Lower lobe of right lung (tissue), 2 donors: ENCODE measurements around the gene RXYLT1. TPM values are rescaled to one million over a fixed set of nuclear protein-coding genes. Genes with fewer than 3 reads are reported as not detected.

Source experiments
- ATAC-seq, 2 donors: fragments of 200-7000 bp; cut with Tn5 transposase; one replicate each; pipeline ENCODE4 v1.9.1; 2020 to 2022; ENCODE audit warnings: mild to moderate bottlenecking in 2 of 2, moderate library complexity in 2 of 2
- DNase-seq: peaks from one replicate; pipeline ENCODE4 v3.0.0-alpha.2; 2020
- H3K27ac ChIP-seq: fragments of 200-600 bp; one replicate; pipeline ENCODE4 v1.8.0; 2022
- H3K27me3 ChIP-seq: fragments of 200-600 bp; one replicate; pipeline ENCODE4 v1.8.0; 2022; ENCODE audit warnings: low read depth
- H3K36me3 ChIP-seq: fragments of 200-600 bp; one replicate; pipeline ENCODE4 v1.8.0; 2022; ENCODE audit warnings: mild to moderate bottlenecking
- H3K4me1 ChIP-seq: fragments of 200-600 bp; one replicate; pipeline ENCODE4 v1.8.0; 2022
- H3K4me3 ChIP-seq: fragments of 200-600 bp; one replicate; pipeline ENCODE4 v1.8.0; 2022; ENCODE audit warnings: mild to moderate bottlenecking
- H3K9me3 ChIP-seq: fragments of 200-600 bp; one replicate; pipeline ENCODE4 v1.8.0; 2022
- intact Hi-C: fragments of 100-400 bp; cut with DNase I; formaldehyde crosslinking; loops from one replicate; pipeline ENCODE4 v1.11.0; 2022
- total RNA-seq: library from RNA; stranded (reverse); fragmentation: NEBNext Ultra II Directional; extraction: Animal tissue kit (Norgen Biotek cat#: 25700); gene quantifications from one replicate; pipeline ENCODE4 v1.2.1, GENCODE V29; 2021
- TF ChIP-seq, protein P1 (sequence below): fragments of 200-600 bp; IDR thresholded peaks from one replicate; pipeline ENCODE4 v1.8.0; 2022; ENCODE audit warnings: antibody characterized with exemption, mild to moderate bottlenecking
- donor health status: DM: no; HTN: yes; CAD: no; lungs with severe emphysema.

RXYLT1 gene
- total RNA-seq, 1 donor from 2014 or later, result 14.5 TPM

DNA sequence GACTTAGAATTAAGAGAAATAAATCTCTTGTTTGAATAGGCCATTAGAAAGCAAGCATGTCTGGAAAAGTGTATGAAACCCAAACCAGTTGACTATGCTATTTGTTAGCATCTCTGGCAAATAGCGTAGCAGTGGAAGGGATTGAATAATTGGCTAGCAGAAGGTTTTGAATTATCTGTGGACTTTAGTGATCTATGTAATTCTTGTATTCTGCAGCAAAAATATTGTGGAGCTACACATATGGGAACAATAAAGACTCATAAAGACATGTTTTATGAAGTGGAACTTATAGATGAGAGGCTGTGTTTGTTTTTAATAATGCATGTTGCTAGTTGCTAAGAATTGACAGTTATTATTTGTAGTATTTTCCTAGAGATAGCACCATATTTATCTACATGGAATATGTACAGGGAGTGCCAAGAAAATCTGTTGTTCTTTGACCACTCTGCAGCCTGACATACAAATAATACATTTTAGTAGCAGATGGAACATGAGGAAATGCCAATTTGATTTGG is 69.5 kb downstream of the RXYLT1 start:
- Histone ChIP-seq H3K27ac (no peak overlapping the region), H3K27me3 (no peaks in the 10 kb centered on the region), H3K4me1 (peaks cover 7% of the 10 kb centered on the region), H3K36me3 (no peaks in the 10 kb centered on the region), H3K9me3 (no peaks in the 10 kb centered on the region), H3K4me3 (no peak overlapping the region)
- no peak for ATAC-seq
- intact Hi-C loops, result loop anchor here (10.0 kb wide), 1 partner anchor 336 kb away; no protein-coding TSS in a partner anchor
- DNase-seq, result no peak
- TF ChIP-seq, protein P1, sequence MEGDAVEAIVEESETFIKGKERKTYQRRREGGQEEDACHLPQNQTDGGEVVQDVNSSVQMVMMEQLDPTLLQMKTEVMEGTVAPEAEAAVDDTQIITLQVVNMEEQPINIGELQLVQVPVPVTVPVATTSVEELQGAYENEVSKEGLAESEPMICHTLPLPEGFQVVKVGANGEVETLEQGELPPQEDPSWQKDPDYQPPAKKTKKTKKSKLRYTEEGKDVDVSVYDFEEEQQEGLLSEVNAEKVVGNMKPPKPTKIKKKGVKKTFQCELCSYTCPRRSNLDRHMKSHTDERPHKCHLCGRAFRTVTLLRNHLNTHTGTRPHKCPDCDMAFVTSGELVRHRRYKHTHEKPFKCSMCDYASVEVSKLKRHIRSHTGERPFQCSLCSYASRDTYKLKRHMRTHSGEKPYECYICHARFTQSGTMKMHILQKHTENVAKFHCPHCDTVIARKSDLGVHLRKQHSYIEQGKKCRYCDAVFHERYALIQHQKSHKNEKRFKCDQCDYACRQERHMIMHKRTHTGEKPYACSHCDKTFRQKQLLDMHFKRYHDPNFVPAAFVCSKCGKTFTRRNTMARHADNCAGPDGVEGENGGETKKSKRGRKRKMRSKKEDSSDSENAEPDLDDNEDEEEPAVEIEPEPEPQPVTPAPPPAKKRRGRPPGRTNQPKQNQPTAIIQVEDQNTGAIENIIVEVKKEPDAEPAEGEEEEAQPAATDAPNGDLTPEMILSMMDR, result no peak

GRCh38 chr12:63849641-63850040 is 69.9 kb downstream of the RXYLT1 start:
- DNase-seq (no peak), ATAC-seq (no peak)
- H3K27me3 ChIP-seq, result no peaks in the 10 kb centered on the region
- H3K36me3 ChIP-seq, result no peaks in the 10 kb centered on the region
- H3K4me1 ChIP-seq, result peaks cover 7% of the 10 kb centered on the region
- H3K27ac ChIP-seq, result no peak overlapping the region
- no peaks in the 10 kb centered on the region for H3K9me3 ChIP-seq
- intact Hi-C loops, result loop anchor here (10.0 kb wide), 1 partner anchor 335 kb away; no protein-coding TSS in a partner anchor
- TF ChIP-seq, protein P1, result no peak
- no peak overlapping the region for H3K4me3 ChIP-seq

- H3K9me3 ChIP-seq, result no peaks in the 10 kb centered on the region
- TF ChIP-seq, protein P1, result no peak
- no peak overlapping the region for H3K27ac ChIP-seq
- H3K4me3 ChIP-seq, result no peak overlapping the region
- no peaks in the 10 kb centered on the region for H3K4me1 ChIP-seq
- no peak for DNase-seq
- intact Hi-C loops, result no loop called here
- no peak for ATAC-seq
- H3K36me3 ChIP-seq, result no peaks in the 10 kb centered on the region
- no peaks in the 10 kb centered on the region for H3K27me3 ChIP-seq
Observed at GRCh38 chr12:63853978-63854377, 74.3 kb downstream of the RXYLT1 start.

DNA sequence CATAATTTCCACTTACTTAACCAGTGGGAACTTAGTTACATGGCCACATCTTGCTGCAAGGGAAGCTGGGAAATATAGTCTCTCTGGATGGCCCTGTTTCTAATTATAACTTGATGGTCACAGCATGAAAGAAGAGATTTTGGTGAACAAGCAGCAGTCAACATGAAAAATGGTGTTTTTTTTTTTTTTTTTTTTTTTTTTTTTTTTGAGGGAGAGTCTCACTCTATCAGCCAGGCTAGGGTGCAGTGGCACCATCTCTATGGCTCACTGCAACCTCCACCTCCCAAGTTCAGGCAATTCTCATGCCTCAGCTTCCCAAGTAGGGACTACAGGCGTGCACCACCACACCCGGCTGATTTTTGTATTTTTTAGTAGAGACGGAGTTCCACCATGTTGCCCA is 75.6 kb downstream of the RXYLT1 start:
- Histone ChIP-seq H3K27ac (no peak overlapping the region), H3K9me3 (no peaks in the 10 kb centered on the region), H3K27me3 (no peaks in the 10 kb centered on the region), H3K4me1 (no peaks in the 10 kb centered on the region), H3K36me3 (no peaks in the 10 kb centered on the region), H3K4me3 (no peak overlapping the region)
- intact Hi-C loops, result no loop called here
- ATAC-seq (no peak), DNase-seq (no peak)
- TF ChIP-seq, protein P1, result no peak

GRCh38 chr12:63857771-63858670 is 78.3 kb downstream of the RXYLT1 start:
- no peak overlapping the region for H3K4me3 ChIP-seq
- no peak for ATAC-seq

More at GRCh38 chr12:63857771-63858670, 78.3 kb downstream of the RXYLT1 start:
- intact Hi-C loops, result no loop called here
- Histone ChIP-seq H3K4me1 (no peaks in the 10 kb centered on the region), H3K9me3 (no peaks in the 10 kb centered on the region), H3K27me3 (no peaks in the 10 kb centered on the region), H3K27ac (no peak overlapping the region), H3K36me3 (no peaks in the 10 kb centered on the region)
- TF ChIP-seq, protein P1, result no peak
- DNase-seq, result no peak

Other genes starting within 250 kb of the RXYLT1 start
- gene DPY19L2, start 111.4 kb upstream of the RXYLT1 start, total RNA-seq, result 3.2 TPM
- 6.7 TPM for gene SRGAP1, start 64.8 kb downstream of the RXYLT1 start, total RNA-seq